HEK293 (cell line): ENCODE results near the gene INPP5D.

Experiments
- ATF2 ChIP-seq: fragments of 450-650 bp; formaldehyde crosslinking; IDR thresholded peaks from 2 replicates; pipeline ENCODE4 v1.5.1; 2016; ENCODE audit warnings: missing biosample characterization, missing genetic modification characterization, low read depth
- ZNF274 ChIP-seq, 2 experiments: fragments of 200-500 bp in 1 of 2; fragments of 450-650 bp in 1 of 2; sonication (Bioruptor generic) in 1 of 2; formaldehyde crosslinking in 1 of 2; IDR thresholded peaks; 2 replicates each; pipeline versions ENCODE4 v1.5.1 to v1.6.1; 2014 to 2016; ENCODE audit warnings: borderline replicate concordance in 1 of 2, inconsistent platforms in 1 of 2, low read length in 1 of 2, missing biosample characterization in 1 of 2, missing genetic modification characterization in 1 of 2
- ZNF571 ChIP-seq: fragments of 450-650 bp; formaldehyde crosslinking; IDR thresholded peaks from 2 replicates; pipeline ENCODE4 v1.5.0; 2017; ENCODE audit warnings: missing biosample characterization, missing genetic modification characterization

- TF ChIP-seq ZNF571 (tag by site-specific recombination) = no peak
- TF ChIP-seq ATF2 (tag by site-specific recombination) = no peak
- no peak for TF ChIP-seq ZNF274 (IDR thresholded peaks at IDR 0.05; ENCODE audit: low read length)
- no peak for TF ChIP-seq ZNF274 (tag by site-specific recombination; IDR thresholded peaks at IDR 0.05; ENCODE audit: borderline replicate concordance)
Observed at GRCh38 chr2:233041722-233042323, 18.3 kb upstream of the INPP5D start.
